NCI-H1417 (cell line): ENCODE data around the gene UGT2B11.
A peak's percentile ranks its signal among the peaks of the same experiment; 100 is the strongest.
"Not testable (repeated sequence)": the region's sequence is repeated elsewhere in the genome, so short reads cannot be mapped to it uniquely, and the experiment has no call there.

ENCODE experiments used
- DNase-seq, 3 experiments: peaks; one replicate each; lab custom pipeline; 2025; lab: John Stamatoyannopoulos, UW

The UGT2B11 gene

GRCh38 chr4:69214716-69215115 is at the start of gene UGT2B11:
UGT2B11 (minus strand) TSS chr4:69214748; CDS start chr4:69214722, 26 bp downstream.
- DNase-seq = peak in 1 of 3 experiments; percentile 65

GRCh38 chr4:69253147-69253772 is 38.7 kb upstream of the UGT2B11 start:
- not testable (repeated sequence) for DNase-seq

- not testable (repeated sequence) for DNase-seq
These were observed 36.3 kb upstream of the UGT2B11 start for GRCh38 chr4:69250884-69251283.

GRCh38 chr4:69242562-69243240 is 28.2 kb upstream of the UGT2B11 start:
- not testable (repeated sequence) for DNase-seq

- not testable (repeated sequence) for DNase-seq
These were observed 27.2 kb upstream of the UGT2B11 start for GRCh38 chr4:69241746-69242145.

- not testable (repeated sequence) for DNase-seq
These were observed 26.2 kb upstream of the UGT2B11 start for GRCh38 chr4:69240787-69241186.

- no peak for DNase-seq
These were observed 25.1 kb upstream of the UGT2B11 start for GRCh38 chr4:69239557-69240168.

GRCh38 chr4:69239092-69239491 is 24.5 kb upstream of the UGT2B11 start:
- no peak for DNase-seq

GRCh38 chr4:69224891-69225290 is 10.3 kb upstream of the UGT2B11 start:
- DNase-seq = no peak

- DNase-seq = not testable (repeated sequence)
These were observed 8.7 kb upstream of the UGT2B11 start for GRCh38 chr4:69223277-69223676.

- DNase-seq = not testable (repeated sequence)
These were observed 3.9 kb upstream of the UGT2B11 start for GRCh38 chr4:69218491-69218890.

GRCh38 chr4:69210911-69211310 is 3.6 kb downstream of the UGT2B11 start:
- no peak for DNase-seq

- not testable (repeated sequence) for DNase-seq
These were observed 16.0 kb downstream of the UGT2B11 start for GRCh38 chr4:69198506-69198905.

GRCh38 chr4:69196209-69196965 is 18.2 kb downstream of the UGT2B11 start:
- DNase-seq = no peak

GRCh38 chr4:69194166-69194565 is 20.4 kb downstream of the UGT2B11 start:
- no peak for DNase-seq

- not testable (repeated sequence) for DNase-seq
These were observed 22.6 kb downstream of the UGT2B11 start for GRCh38 chr4:69191905-69192304.

- DNase-seq = not testable (repeated sequence)
These were observed 23.9 kb downstream of the UGT2B11 start for GRCh38 chr4:69190621-69191020.

- DNase-seq = not testable (repeated sequence)
These were observed 32.9 kb downstream of the UGT2B11 start for GRCh38 chr4:69181519-69182169.

GRCh38 chr4:69179817-69180216 is 34.7 kb downstream of the UGT2B11 start:
- DNase-seq = not testable (repeated sequence)

GRCh38 chr4:69178751-69179205 is 35.8 kb downstream of the UGT2B11 start:
- DNase-seq = not testable (repeated sequence)
